Islet precursor cell (in vitro differentiated cells): ENCODE measurements around the gene LOXL1.
A peak's percentile ranks its signal among the peaks of the same experiment; 100 is the strongest.
"Not testable (repeated sequence)": the region's sequence is repeated elsewhere in the genome, so short reads cannot be mapped to it uniquely, and the experiment has no call there.

ENCODE experiments used
- DNase-seq: peaks from one replicate; pipeline ENCODE4 v3.0.0-alpha.2; 2018

The LOXL1 gene

DNA sequence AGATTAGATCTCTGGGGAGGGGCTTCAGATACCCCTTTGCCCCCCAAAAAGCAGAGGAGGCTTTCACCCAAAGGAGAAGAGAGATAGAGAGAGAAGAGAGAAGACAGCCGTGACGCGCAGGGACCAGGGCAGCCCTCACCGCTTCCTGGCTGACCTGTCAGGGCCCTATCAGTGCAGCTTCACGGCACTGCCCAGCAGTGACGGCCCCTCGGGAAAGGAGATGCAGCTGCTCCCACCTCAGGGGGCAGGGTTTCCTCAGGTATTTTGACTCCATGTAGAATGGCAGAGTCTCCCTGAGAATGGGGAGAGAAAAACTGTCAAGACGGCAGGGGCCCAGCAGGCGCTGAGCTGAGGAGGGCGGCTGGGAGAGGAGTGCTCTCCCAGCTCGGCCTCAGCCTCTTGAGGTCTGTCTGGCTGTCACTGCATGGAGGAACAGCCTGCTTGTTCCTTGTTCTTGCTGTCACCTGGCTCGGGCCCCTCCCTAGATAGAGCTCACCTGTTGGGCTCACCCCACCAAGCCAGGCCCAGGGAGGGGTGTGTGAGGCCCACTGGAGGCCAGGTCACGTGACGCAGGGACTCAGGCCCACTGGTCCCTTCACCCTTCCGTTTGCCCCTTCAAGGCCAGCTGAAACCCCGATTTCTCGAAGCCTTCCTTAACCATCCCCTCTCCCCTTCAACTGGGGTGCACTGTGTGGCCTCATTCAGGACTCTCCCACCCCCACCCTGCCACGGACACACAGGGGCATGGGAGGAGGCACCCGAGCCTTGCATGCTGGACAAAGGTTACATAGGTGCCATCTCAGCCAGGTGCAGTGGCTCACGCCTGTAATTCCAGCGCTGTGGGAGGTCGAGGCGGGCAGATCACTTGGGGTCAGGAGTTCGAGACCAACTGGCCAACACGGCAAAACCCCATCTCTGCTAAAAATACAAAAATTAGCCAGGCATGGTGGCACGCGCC lies 28.2 kb downstream of the LOXL1 start:
- no peak for DNase-seq

DNA sequence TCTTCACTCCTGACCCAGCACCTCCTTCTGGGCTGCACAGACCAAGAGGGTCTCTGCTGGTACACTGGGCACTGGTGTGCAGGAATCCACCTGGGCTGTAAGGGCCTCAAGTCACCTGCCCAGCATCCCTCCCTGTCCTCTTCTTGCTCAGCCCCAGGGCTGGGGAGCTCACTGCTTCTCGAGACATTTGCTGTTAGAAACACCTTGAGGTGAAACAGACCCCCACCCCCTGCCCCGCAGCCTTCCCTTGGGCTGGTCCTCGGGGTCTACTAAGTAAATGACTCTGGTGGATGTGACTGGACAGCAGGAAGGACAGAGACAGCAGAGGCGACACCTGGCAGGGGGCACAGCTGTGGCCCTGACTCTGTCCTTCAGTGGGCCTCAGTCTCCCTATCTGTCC lies 29.1 kb downstream of the LOXL1 start:
- DNase-seq = peak; percentile 49

DNA sequence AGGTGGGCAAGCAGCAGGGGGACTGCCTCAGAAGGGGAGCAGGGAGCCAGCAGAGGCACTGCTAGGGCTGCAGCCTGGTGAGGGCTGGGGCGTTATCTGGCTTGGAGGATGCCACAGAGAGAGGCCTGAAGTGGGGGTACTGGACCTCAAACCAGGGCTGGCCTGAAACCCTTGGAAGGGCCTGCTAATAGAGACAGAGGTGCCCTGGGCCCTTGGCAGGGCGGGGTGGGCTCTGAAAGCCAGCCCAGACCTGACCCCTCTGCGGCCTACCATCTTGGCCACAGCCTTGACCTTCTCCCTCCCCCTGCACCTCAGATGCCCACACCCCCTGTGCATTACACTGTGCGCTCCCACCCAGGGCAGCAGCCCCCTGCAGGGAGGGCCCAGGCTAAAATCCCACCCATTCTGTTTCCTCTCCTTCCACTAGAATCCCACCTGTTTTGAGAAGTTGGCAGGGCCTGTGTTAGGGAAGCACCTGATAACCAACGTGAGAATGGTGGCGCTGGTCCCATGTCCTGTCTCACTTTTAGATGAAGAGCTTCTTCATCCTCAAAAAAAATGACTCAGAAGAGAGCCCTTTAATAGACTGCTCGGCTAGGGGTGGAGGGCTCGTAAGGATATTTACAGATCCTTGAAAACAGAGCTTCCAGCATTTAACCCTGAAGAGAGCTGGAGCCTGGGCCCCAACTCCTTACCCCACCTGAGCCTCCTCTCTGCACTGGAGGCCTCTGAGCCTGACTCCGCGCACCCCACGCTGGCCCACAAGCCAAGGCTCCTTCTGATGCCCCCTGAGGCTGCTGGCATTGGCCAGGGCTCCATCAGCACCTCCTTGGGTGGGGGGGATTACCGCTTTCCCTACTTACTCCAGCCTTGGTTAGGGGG lies 29.8 kb downstream of the LOXL1 start:
- peak; percentile 38 for DNase-seq

DNA sequence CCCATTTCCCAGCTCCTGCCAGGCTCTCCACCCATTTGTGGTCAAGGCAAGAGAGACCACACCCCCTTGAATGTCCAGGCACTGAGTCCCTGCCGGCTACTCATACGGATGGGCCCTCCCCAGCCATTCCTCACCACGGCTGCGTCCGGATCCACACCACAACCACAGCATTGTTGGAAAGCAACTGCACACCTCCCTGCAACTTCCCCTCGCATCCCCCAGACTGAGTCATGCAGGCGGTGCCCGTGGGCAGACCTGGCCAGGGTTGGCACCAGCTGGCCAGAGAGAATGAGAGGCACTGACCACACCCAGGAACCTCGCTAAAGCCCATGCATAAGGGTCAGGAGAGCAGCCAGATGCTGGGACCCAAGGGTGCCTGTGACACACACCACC lies 30.5 kb downstream of the LOXL1 start:
- peak; percentile 54 for DNase-seq

DNA sequence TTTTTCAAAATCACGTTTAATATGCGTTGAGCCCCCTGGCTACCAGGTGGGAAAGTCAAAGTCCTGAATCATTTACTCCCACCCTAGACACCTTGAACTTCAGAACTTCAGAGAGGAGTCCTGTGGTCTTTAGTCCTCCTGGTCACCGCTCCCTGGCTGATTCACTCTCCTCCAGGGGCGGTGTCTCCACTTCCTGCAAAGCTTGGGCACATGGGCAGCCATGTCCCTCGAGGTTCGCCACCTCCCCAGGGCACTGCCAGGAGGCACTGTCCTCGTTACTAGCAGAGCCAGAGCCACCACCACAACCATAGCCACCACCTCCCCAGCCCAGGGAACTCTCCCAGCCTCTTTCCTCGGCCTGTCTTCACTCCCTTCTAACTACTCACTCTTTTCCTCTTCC lies 31.0 kb downstream of the LOXL1 start:
- DNase-seq = peak; percentile 45

DNA sequence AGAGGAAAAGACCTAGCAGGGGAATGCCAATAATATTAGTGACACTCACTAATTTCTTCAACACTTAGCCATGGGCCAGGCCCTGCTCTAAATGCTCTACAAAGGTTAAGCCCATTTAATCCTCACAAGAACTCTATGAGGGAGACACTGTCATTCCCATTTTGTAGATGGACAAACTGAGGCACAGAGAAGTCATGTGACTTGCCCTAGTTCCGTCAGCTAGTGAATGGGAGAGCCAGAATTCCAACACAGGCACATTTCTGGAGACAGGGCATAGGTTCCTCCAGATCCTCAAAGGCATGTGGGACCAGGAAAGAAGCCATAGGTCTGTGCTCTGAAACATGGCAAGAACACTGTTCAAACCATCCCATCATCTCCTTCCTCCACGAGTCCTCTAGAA lies 31.5 kb downstream of the LOXL1 start:
- DNase-seq = peak; percentile 12

DNA sequence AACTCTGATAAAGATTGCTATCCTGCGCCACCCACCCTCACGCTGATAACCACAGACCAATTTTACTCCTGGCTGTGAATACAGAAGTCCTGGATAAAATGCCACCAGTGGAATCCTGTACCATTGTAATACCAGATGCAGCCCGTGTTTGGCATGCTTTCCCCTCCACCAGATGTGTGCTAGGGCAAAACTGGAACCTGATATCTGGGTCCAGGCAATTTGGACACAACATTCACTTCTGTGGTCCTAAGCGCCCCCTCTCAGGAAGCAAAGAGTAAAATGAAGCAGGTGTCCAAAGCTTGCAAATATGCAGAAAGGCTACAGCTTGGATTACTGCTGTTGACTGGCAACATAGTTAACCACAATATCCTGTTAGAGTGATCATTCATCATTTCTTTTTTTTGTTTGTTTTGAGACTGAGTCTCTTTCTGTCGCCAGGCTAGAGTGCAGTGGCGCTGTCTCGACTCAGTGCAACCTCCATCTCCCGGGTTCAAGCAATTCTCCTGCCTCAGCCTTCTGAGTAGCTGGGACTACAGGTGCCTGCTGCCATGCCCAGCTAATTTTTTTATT lies 32.8 kb downstream of the LOXL1 start:
- peak; percentile 36 for DNase-seq

DNA sequence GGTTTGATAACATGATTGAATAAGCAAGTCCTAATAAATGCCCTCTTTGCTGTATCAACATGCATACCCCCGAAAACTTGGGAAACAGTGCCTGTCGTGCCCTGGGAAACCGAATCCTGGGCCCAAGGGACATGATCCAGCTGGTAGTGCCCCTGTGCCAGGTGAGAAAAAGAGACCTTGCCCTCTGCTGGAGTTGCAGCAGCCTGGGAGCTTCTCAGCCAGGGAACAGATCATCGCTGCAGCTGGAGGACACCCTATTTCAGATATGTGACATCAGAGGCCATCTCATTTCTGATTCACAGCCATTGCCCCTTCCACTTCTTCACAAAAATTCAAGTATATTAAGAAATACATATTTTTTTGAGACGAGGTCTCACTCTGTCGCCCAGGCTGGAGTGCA lies 33.5 kb downstream of the LOXL1 start:
- peak; percentile 25 for DNase-seq

DNA sequence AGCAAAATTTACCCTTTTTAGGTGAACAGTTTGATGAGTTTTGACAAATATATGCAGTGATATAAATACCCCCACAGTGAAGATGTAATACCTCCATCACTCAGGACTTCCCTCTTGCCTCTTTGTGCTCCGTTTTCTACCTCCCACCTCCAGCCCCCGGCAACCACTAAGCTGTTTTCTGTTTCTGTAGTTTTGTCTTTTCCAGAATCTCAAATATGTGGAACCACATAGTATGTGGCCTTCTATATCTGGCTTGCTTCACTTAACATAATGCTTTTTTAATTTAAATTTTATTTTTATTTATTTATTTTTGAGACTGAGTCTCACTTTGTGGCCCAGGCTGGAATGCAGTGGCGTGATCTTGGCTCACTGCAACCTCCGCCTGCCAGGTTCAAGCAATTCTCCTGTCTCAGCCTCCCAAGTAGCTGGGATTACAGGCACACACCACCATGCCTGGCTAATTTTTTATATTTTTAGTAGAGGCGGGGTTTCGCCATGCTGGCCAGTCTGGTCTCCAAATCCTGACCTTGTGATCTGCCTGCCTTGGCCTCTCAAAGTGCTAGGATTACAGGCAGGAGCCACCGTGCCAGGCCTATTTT lies 34.3 kb downstream of the LOXL1 start:
- DNase-seq = peak; percentile 17

DNA sequence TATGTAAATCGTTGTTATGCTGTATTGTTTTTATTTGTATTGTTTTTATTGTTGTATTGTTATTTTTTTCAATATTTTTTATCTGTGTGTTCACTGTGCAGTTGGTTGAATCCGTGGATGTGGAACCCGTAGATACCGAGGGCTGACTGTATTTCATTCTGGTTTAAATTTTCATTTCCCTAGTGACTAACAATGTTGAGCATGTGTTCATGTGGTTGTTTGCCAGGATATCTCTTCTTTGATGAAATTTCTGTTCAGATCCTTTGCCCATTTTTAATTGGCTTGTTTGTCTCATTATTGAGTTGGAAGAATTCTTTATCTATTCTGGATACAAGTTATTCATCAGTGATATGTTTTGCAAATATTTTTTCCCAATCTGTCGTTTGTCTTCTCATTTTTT lies 36.2 kb downstream of the LOXL1 start:
- DNase-seq = no peak

DNA sequence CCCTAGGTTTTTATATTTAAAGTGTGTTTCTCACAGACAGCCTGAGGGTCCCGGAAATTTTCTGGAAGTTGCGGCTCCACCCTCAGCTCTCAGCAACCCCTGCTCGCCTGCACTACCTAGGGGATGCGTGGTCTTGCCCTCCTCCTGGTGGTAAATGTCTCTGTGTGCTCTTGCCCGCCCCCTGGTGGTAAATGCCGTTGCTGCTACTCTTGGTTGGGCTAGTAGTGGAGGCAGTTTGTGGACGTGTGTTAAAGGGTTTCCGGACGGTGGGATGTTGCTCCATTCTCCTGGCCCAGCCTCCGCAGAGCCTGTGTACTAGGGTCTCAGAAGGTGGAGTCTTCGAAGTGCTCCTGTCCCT lies 38.5 kb downstream of the LOXL1 start:
- peak; percentile 96 for DNase-seq

DNA sequence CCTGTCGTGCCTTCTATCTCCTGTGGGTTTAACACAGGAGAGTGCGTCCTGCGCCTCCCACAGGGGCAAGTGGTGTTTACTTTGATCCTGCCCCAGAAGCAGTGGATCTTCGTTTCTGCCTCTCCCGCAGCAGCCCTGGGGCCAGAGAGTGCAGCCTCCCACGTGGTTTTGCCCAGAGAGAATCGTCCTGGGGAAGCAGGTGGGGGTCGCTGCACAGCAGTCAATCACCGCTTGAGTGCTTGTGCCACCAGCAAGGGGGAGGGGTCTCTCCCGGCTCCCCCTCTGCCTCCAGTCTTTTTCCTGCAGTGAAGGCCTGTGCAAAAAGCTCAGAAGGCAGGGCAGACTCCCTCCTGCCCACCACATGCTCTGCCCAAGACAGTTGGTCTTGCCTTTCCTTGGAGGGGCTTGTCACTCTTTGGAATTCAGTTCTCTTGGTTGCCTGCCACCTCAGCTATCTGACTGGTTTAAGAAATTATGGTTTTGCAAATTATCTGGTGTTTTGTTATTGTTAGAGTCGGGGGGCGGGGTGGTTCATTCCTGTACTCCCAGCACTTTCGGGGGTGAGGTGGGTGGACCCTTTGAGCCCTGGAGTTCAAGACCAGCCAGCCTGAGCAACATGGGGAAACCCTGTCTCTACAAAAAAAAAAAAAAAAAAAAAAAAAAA lies 39.0 kb downstream of the LOXL1 start:
- peak; percentile 83 for DNase-seq

DNA sequence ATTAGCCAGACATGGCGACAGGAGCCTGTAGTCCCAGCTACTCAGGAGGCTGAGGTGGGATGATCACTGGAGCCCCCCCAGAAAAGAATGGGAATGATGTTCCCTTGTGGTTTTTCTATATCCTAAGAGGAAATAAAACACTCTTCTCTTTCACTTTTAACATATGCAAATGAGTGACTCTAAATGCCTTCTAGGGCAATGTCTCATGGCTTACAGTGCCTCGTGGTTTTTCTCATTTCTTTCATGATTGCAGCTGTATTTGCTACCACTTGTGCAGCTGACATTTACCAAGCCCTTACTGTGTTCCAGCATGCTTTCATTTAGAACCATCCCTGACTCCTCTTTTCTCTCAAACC lies 39.5 kb downstream of the LOXL1 start:
- peak; percentile 18 for DNase-seq

DNA sequence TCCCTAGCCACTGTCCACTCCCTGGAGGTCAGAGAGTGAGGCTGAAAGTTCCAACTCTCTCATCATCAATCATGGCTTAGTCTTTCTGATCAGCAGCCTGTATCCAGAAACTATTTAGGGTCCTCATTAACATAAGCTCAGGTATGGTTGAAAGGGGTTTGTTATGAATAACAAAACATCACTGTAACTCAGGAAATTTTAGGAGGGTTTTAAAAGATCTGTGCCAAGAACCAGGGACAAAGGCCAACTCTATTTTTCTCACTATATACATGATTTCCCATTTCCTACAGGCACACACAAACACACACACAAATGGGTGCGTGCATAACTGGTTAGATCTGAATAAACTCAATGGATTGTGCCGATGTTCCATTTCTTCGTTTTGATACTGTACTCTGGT lies 42.2 kb downstream of the LOXL1 start:
- no peak for DNase-seq

DNA sequence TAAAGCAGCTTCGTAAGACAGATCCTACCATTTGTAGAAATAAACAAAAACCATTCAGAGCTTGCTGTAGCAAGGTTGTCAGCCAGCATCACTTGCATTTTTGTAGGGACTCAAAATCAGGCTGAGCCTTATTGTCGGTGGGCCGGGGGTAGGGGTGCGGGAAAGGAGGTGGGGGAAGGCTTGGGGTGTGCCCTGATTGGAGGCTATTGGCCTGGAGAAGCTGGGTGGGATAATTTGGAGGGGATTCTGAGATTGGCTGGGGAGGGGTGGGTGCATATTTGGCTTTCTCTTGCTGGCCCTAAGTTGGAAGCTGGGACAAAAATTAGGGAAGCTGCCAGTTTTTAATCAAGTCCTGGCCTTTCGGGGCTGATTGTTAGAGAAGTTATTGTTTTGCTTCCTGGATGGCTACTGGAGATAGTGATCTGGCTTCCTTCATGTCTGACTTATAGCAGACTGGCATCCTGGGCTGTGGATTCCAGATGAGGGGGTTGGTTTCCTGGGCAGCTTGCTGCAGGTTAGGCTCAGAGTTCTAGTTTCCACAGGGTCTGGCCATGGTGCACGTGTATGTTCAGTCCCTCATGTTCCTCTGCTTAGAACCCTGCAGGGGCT lies 43.0 kb downstream of the LOXL1 start:
- DNase-seq = peak; percentile 52

DNA sequence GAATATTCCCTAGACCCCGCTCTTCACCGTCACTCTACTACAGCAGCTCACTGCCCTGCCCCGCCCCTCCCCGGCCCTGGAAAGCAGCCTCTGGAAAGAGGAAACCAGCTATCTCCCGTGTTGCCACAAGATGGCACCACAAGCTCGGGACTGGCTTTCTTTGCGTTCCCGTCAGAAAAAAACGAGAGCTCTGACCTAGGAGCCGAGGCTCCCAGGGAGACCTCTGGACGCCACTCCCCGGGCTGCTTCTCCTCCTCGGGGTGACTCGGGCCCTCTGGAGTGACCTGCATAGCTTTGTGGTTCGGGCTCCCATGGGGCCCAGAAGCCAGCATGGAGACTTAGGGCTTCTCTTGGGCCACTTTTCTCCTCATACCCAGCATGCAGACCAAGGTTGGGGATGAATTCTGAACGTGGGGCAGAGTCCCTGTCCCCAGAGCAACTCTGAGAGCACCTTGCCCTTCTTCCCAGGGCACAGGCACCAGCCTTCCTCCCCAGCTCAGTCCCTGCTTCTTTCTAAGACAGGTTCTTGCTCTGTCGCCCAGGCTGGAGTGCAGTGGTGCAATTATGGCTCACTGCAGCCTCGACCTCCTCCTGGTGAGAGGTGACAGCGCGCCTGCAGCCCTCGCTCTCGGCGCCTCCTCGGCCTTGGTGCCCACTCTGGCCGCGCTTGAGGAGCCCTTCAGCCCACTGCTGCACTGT lies 46.9 kb downstream of the LOXL1 start:
- peak; percentile 93 for DNase-seq

DNA sequence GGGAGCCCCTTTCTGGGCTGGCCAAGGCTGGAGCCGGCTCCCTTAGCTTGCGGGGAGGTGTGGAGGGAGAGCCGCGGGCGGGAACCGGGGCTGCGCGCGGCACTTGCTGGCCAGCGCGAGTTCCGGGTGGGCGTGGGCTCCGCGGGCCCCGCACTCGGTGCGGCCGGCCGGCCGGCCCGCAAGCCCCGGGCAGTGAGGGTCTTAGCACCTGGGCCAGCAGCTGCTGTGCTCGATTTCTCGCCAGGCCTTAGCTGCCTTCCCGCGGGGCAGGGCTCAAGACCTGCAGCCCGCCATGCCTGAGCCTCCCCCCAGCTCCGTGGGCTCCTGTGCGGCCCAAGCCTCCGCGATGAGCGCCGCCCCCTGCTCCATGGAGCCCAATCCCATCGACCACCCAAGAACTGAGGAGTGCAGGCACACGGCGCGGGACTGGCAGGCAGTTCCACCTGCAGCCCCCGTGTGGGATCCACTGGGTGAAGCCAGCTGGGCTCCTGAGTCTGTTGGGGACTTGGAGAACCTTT lies 47.5 kb downstream of the LOXL1 start:
- DNase-seq = not testable (repeated sequence)

DNA sequence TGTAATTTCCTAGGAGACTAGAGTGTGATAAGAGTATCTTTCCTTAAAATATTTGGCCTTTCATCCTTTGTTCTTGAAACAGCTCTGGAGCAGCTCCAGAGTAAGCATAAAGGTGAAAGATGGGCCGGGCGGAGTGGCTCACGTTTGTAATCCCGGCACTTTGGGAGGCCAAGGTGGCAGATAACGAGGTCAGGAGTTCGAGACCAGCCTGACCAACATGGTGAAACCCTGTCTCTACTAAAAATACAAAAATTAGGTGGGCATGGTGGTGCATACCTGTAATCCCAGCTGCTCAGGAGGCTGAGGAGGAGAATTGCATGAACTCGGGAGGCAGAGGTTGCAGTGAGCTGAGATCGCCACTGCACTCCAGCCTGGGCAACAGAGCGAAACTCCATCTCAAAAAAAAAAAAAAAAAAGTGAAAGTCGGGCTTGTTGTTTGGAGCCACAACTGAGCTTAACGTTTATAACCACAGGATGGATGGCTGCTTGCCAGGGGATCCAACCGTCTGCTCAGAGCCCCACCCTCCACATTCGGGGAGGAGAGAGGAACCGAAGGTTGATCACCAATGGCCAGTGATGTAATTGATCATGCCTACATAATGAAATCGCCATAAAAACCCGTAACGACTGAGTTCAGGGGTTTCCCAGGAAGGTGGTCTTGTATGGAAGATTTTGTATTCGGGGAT lies 49.3 kb downstream of the LOXL1 start:
- not testable (repeated sequence) for DNase-seq

DNA sequence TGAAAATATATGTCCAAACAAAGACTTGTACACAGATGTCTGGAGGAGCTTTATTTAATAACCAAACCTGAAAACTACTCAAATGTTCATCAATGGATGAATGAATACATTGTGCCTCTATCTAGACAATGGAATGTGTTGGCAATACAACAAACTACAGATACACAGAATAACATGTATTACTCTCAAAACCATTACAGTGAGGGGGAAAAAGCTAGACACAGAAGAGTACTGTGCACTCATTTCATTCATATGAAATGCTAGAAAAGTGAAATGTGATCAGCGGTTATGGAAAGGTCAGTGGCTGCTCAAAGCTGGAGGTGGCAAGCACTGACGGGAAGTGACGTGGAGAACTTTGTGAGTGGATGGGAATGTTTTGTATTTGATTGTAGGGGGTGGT lies 52.6 kb downstream of the LOXL1 start:
- DNase-seq = no peak

DNA sequence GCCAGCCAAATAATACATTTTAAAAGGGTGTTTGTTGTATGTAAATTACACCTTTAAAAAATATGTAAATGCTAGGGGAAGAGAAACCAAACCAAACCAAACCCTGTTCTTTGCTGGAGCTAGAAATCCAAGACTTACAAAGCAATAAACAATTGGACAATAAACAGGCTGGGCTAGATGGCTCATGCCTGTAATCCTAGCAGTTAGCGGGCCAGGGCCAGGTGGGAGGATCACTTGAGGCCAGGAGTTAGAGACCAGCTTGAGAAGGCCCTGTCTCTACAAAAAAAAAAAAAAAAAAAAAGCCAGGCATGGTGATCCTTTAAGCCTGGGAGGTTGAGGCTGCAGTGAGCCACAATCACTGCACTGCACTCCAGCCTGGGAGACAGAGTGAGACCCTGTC lies 53.4 kb downstream of the LOXL1 start:
- no peak for DNase-seq

DNA sequence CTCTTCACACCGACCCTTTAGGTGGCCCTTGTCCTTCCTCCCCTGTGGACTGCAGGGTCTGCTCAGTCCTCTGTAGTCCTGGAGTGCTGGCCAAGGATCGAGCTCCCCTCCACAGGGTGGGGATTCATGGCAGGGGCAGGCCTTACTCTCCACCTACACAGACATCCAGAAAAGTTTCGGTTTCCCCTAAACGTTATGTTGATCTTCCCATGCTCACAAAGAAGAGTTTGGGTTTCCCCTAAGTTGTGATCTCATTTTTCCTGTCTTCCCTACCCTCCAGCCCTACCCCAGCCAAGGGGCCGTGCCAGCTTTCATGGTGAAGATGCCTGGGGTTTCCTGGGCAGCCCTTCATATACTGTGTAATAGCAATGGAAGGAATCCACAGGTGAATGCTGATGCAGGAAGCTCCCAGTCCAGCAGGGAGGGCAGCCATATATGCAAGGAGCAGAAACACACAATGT lies 55.5 kb downstream of the LOXL1 start:
- no peak for DNase-seq
